NCI-H2227 treated with DMSO at 0.1 percent for 48 hours (cell line): ENCODE measurements around the gene AADAC.
"Not testable (repeated sequence)": the region's sequence is repeated elsewhere in the genome, so short reads cannot be mapped to it uniquely, and the experiment has no call there.

Experiments used
- DNase-seq: peaks from one replicate; lab custom pipeline; 2025; lab: John Stamatoyannopoulos, UW

The AADAC gene

GRCh38 chr3:151813799-151814198, at the start of gene AADAC:
TSS of gene AADAC (plus strand) at chr3:151814116. CDS start at chr3:151814163, 47 bp downstream.
- DNase-seq = no peak

GRCh38 chr3:151764699-151765098, 49.2 kb upstream of the AADAC start:
- DNase-seq = not testable (repeated sequence)

GRCh38 chr3:151765685-151766084, 48.2 kb upstream of the AADAC start:
- no peak for DNase-seq

- no peak for DNase-seq
Measured at GRCh38 chr3:151766454-151766853, 47.5 kb upstream of the AADAC start.

- DNase-seq = no peak
Measured at GRCh38 chr3:151768393-151768930, 45.5 kb upstream of the AADAC start.

GRCh38 chr3:151769175-151769574, 44.7 kb upstream of the AADAC start:
- DNase-seq = no peak

GRCh38 chr3:151770956-151771355, 43.0 kb upstream of the AADAC start:
- no peak for DNase-seq

- no peak for DNase-seq
Measured at GRCh38 chr3:151772825-151773480, 41.0 kb upstream of the AADAC start.

GRCh38 chr3:151774235-151774634, 39.7 kb upstream of the AADAC start:
- DNase-seq = no peak

GRCh38 chr3:151774910-151775309, 39.0 kb upstream of the AADAC start:
- DNase-seq = no peak

GRCh38 chr3:151775314-151776258, 38.3 kb upstream of the AADAC start:
- no peak for DNase-seq

- DNase-seq = no peak
Measured at GRCh38 chr3:151776259-151776740, 37.6 kb upstream of the AADAC start.

GRCh38 chr3:151777880-151778279, 36.0 kb upstream of the AADAC start:
- no peak for DNase-seq

GRCh38 chr3:151787626-151788025, 26.3 kb upstream of the AADAC start:
- no peak for DNase-seq

GRCh38 chr3:151788401-151788800, 25.5 kb upstream of the AADAC start:
- no peak for DNase-seq

GRCh38 chr3:151789853-151790463, 24.0 kb upstream of the AADAC start:
- DNase-seq = no peak

- DNase-seq = not testable (repeated sequence)
Measured at GRCh38 chr3:151790763-151791162, 23.2 kb upstream of the AADAC start.

GRCh38 chr3:151792411-151792810, 21.5 kb upstream of the AADAC start:
- no peak for DNase-seq

- DNase-seq = no peak
Measured at GRCh38 chr3:151793636-151794035, 20.3 kb upstream of the AADAC start.

- no peak for DNase-seq
Measured at GRCh38 chr3:151794080-151794479, 19.8 kb upstream of the AADAC start.

GRCh38 chr3:151795276-151795675, 18.6 kb upstream of the AADAC start:
- no peak for DNase-seq

- no peak for DNase-seq
Measured at GRCh38 chr3:151796105-151796680, 17.7 kb upstream of the AADAC start.
